ENCODE measurements around the gene EMP2.

DNA sequence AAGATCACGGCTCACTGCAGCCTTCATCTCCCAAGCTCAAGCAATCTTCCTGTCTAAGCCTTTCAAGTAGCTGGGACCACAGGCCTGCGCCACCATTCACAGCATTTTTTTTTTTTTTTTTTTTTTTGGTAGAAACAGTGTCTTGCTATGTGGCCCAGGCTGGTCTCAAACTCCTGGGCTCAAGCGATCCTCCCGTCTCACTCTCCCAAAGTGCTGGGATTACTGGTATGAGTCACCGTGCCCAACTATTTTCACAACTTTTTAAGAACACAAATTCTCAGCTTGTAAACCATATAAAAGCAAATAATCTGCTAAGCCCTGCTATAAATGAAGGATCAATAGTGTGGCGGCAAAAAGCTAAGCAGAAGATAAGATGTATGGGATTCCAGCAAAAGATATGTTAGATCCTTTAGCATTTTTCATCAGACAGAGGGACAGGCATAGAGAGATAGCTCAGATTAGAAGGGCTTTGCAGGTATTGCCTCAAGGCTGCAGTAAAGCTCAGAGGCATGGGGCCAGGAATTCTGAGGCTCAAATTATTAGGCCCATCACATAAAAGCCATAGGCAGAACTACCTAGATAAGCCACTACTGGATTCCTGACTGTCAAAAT is 55.1 kb downstream of the EMP2 start:
- TF ChIP-seq EZH2 (IDR thresholded peaks at IDR 0.05; ENCODE audit: borderline replicate concordance) (no peak), EZH2phosphoT487 (IDR thresholded peaks at IDR 0.05; ENCODE audit: low read depth, severe bottlenecking, unreplicated experiment) (peak; percentile 56)
- TF ChIP-seq, protein P1, sequence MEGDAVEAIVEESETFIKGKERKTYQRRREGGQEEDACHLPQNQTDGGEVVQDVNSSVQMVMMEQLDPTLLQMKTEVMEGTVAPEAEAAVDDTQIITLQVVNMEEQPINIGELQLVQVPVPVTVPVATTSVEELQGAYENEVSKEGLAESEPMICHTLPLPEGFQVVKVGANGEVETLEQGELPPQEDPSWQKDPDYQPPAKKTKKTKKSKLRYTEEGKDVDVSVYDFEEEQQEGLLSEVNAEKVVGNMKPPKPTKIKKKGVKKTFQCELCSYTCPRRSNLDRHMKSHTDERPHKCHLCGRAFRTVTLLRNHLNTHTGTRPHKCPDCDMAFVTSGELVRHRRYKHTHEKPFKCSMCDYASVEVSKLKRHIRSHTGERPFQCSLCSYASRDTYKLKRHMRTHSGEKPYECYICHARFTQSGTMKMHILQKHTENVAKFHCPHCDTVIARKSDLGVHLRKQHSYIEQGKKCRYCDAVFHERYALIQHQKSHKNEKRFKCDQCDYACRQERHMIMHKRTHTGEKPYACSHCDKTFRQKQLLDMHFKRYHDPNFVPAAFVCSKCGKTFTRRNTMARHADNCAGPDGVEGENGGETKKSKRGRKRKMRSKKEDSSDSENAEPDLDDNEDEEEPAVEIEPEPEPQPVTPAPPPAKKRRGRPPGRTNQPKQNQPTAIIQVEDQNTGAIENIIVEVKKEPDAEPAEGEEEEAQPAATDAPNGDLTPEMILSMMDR (IDR thresholded peaks at IDR 0.05; ENCODE audit: poor library complexity): no peak
